ENCODE measurements around the gene ABCF3. TPM values are rescaled to one million over a fixed set of nuclear protein-coding genes. Genes with fewer than 3 reads are reported as not detected.

The ABCF3 gene
- total RNA-seq, 4 donors from 2014 or later = 31.8 to 54.9 (median 39.5) TPM

- H3K9me3 ChIP-seq = no peaks in the 10 kb centered on the region
- H3K4me1 ChIP-seq = peaks cover 3 to 62% (median 25%) of the 10 kb centered on the region in 3 donors
- H3K27ac ChIP-seq = peak overlapping the region; percentile 62 to 98 (median 92)
- TF ChIP-seq POLR2AphosphoS5 (IDR thresholded peaks at IDR 0.05) (no peak), POLR2A (IDR thresholded peaks at IDR 0.05) (no peak), EP300 (IDR thresholded peaks at IDR 0.05) (no peak)
- TF ChIP-seq, protein P1, sequence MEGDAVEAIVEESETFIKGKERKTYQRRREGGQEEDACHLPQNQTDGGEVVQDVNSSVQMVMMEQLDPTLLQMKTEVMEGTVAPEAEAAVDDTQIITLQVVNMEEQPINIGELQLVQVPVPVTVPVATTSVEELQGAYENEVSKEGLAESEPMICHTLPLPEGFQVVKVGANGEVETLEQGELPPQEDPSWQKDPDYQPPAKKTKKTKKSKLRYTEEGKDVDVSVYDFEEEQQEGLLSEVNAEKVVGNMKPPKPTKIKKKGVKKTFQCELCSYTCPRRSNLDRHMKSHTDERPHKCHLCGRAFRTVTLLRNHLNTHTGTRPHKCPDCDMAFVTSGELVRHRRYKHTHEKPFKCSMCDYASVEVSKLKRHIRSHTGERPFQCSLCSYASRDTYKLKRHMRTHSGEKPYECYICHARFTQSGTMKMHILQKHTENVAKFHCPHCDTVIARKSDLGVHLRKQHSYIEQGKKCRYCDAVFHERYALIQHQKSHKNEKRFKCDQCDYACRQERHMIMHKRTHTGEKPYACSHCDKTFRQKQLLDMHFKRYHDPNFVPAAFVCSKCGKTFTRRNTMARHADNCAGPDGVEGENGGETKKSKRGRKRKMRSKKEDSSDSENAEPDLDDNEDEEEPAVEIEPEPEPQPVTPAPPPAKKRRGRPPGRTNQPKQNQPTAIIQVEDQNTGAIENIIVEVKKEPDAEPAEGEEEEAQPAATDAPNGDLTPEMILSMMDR (IDR thresholded peaks at IDR 0.05) = no peak
- peaks cover 4 to 60% of the 10 kb centered on the region in 2 donors for H3K36me3 ChIP-seq
- H3K4me3 ChIP-seq = peak overlapping the region; percentile 60 to 97
- 6 to 15% methylated on average over 6 to 8 of the region's 8 CpGs for WGBS, 2 donors (ENCODE audit: low coverage in 1 of 2)
- no peaks in the 10 kb centered on the region for H3K27me3 ChIP-seq
- ATAC-seq = no peak
Measured at GRCh38 chr3:184175506-184175905, 10.5 kb upstream of the ABCF3 start.

GRCh38 chr3:184175981-184176376 lies 10.0 kb upstream of the ABCF3 start:
- TF ChIP-seq POLR2AphosphoS5 (IDR thresholded peaks at IDR 0.05) (no peak), POLR2A (IDR thresholded peaks at IDR 0.05) (no peak), EP300 (IDR thresholded peaks at IDR 0.05) (no peak)
- TF ChIP-seq, protein P1 (IDR thresholded peaks at IDR 0.05) = no peak
- peak overlapping the region; percentile 41 to 98 (median 92) for H3K27ac ChIP-seq
- H3K4me3 ChIP-seq = peak overlapping the region; percentile 60 to 97
- no peak for ATAC-seq
- no peaks in the 10 kb centered on the region for H3K27me3 ChIP-seq
- WGBS, 2 donors (ENCODE audit: low coverage in 1 of 2) = 19 to 20% methylated on average over 3 of the region's 3 CpGs
- H3K36me3 ChIP-seq = peaks cover 4 to 60% of the 10 kb centered on the region in 2 donors
- no peaks in the 10 kb centered on the region for H3K9me3 ChIP-seq
- H3K4me1 ChIP-seq = peaks cover 3 to 62% (median 25%) of the 10 kb centered on the region in 3 donors

- TF ChIP-seq POLR2AphosphoS5 (IDR thresholded peaks at IDR 0.05) (peak; percentile 44), POLR2A (IDR thresholded peaks at IDR 0.05) (no peak), EP300 (IDR thresholded peaks at IDR 0.05) (no peak)
- TF ChIP-seq, protein P1 (IDR thresholded peaks at IDR 0.05) = peak in 2 of 4 experiments; percentile 4 to 9
- peak; percentile 66 for ATAC-seq
- Histone ChIP-seq H3K27me3 (no peaks in the 10 kb centered on the region), H3K4me1 (peaks cover 3 to 62% (median 25%) of the 10 kb centered on the region in 3 donors), H3K4me3 (peak overlapping the region; percentile 60 to 97), H3K9me3 (no peaks in the 10 kb centered on the region), H3K36me3 (peaks cover 4 to 60% of the 10 kb centered on the region in 2 donors), H3K27ac (peak overlapping the region; percentile 41 to 98 (median 92))
- 0 to 14% methylated on average over 3 to 11 of the region's 19 CpGs for WGBS, 2 donors (ENCODE audit: low coverage in 1 of 2)
Measured at GRCh38 chr3:184176377-184177330, 9.3 kb upstream of the ABCF3 start.

GRCh38 chr3:184177331-184177731 lies 8.7 kb upstream of the ABCF3 start:
- peaks cover 4 to 60% of the 10 kb centered on the region in 2 donors for H3K36me3 ChIP-seq
- no peak for ATAC-seq
- H3K4me3 ChIP-seq = peak overlapping the region in 1 of 2 donors; percentile 97
- peaks cover 3 to 62% (median 25%) of the 10 kb centered on the region in 3 donors for H3K4me1 ChIP-seq
- no peaks in the 10 kb centered on the region for H3K9me3 ChIP-seq
- TF ChIP-seq POLR2A (IDR thresholded peaks at IDR 0.05) = no peak
- TF ChIP-seq EP300 (IDR thresholded peaks at IDR 0.05) = no peak
- no peak for TF ChIP-seq POLR2AphosphoS5 (IDR thresholded peaks at IDR 0.05)
- TF ChIP-seq, protein P1 (IDR thresholded peaks at IDR 0.05) = no peak
- WGBS, 2 donors (ENCODE audit: low coverage in 1 of 2) = 7% methylated on average over 3 of the region's 4 CpGs; no CpG with 5 or more reads in 1 of the 2 donors
- H3K27ac ChIP-seq = peak overlapping the region in 3 of 4 donors; percentile 91 to 98 (median 94)
- H3K27me3 ChIP-seq = no peaks in the 10 kb centered on the region

Data from gastroesophageal sphincter (tissue), 4 donors.